ENCODE results near the gene LCE3E.

DNA sequence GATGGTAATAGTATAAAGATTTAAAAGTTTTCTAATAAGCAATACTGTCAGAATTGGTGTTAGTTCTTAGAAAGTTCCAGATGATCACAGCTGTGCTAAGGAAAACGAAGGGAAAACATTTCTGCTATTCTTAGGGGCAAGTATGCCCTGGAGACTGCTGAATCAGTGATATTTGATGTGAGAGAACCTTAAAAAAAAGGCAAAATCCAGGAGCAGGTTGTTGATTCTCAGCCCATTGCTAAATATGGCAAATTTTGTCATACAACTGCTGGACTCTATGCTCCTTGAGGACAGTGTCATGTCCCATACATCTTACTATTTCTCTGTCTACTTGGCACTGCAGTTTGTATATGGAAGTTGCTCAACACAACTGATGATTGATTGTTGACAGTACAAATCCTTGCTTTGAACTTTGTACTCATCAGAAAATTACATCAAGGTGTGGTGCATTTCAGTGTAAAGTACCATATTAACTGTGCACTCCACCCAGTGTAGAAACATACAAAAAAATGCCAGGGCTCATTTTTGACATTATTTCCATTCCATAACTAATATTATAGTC lies 41.4 kb downstream of the LCE3E start:
- TF ChIP-seq TAF1 (IDR thresholded peaks at IDR 0.05; ENCODE audit: low read depth, low read length) = no peak
- no peak for TF ChIP-seq POLR2A (IDR thresholded peaks at IDR 0.05; ENCODE audit: low read depth, low read length)
- TF ChIP-seq POLR2AphosphoS5 (IDR thresholded peaks at IDR 0.05; ENCODE audit: low read depth, low read length) = no peak
- no peak for TF ChIP-seq SPI1 (IDR thresholded peaks at IDR 0.05; ENCODE audit: low read depth, low read length)
